GM21526 (cell line): ENCODE data around the gene PRKN.

ENCODE experiments used
- ATAC-seq: cut with Tn5 transposase; IDR thresholded peaks from one replicate; pipeline ENCODE4 v1.9.1; 2021; ENCODE audit warnings: moderate library complexity; ENCODE audit not compliant: unreplicated experiment, low FRiP score

PRKN gene

DNA sequence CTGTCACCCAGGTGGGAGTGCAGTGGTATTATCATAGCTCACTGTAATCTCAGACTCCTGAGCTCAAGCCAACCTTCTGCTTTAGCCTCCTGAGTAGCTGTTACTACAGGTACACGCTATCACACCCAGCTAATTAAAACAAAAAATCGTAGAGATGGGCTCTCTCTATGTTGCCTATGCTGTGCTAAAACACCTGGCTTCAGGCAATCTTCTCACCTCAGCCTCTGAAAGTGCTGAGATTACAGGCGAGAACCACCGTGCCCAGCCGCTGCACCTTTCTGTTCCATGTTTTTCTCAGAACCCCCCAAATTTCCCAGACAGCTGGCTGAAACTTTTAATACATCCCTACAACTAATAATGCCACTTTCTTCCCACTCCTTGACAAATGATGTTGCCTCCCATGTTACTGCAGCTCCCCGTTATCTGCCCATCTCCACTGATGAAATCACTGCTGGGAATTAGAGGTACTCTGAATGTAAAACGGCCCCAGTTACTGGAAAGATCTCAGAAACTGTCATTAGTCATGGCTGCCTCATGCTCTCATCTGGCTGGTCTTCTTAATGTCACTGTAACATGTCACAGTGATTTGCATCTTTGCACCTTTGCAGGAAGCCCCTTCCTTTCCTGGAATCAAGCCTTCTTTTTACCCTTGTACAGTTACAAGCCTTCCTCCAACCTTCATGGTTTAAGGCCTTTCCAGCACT is 697.5 kb downstream of the PRKN start:
- ATAC-seq = no peak

DNA sequence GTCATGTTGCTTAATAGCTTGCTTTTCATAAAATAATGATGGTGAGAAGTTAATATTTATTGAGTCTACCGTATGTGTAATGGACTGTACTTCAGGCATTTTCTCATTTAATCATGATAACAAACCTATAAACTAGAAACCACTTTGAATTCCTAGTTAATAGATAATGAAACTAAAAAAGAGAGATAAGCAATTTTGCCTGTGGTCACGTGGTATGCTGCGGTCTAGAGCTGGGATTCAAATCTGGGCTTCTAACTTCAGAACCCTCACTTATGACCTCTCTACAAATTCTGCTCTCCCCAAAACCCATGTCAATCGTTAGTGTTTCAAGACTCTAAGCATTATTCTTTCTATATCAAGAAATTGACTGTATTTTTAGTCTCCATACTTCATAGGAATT is 700.7 kb downstream of the PRKN start:
- no peak for ATAC-seq

DNA sequence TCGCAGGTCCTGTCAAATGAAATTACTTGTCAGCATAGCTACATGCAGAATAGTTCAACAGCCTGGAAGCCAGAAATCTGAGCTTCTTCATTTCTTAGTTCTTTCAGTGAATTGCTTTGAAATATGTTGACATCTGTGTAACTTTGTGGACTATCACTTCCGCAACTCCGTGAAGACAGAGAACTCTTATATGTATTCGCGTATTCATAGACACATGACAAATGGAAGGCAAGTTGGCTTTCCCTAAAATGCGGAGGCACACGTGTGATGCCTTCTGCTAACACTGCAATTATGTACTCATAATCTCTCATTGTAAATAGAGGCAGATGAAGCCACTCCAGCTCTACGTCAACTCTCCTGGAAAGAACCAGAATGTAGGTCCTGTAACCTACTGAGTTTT is 701.5 kb downstream of the PRKN start:
- ATAC-seq = no peak

DNA sequence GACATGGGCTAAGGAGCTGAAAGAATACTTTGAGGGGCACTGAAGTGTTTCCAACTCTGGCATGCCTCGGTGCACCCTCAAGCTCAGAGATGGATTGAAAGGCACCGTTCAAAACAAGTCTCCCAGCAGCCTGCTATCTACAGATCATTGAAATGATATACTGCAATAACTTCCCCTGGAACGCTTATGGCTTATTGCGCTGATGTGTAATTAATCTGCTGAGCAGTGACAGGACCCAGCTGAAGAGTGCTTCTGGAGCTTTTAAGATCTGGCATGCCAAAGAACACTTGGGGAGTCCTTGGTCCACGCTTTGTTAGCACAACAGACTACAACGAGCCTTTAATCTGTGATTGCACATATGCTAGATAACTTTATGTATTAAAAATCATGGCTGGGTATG is 708.2 kb downstream of the PRKN start:
- ATAC-seq = no peak

DNA sequence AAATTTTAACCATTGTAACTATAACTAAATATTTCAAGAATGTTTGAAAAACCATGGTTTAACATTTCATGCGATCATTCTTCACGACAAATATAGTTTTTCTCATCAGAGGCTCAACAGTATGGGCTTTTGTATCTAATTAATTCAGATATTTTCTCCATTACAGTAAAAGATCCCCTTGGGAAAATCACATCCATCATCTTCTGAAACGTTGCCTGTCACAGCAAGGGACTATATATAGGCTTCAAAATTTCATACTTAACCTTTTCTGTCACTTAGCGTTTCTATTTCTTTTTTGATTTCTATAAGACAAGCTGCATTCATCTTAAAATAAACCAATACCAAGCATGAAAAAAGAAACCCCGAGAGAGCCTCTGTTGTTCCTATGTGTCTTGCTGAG is 710.0 kb downstream of the PRKN start:
- ATAC-seq = no peak

DNA sequence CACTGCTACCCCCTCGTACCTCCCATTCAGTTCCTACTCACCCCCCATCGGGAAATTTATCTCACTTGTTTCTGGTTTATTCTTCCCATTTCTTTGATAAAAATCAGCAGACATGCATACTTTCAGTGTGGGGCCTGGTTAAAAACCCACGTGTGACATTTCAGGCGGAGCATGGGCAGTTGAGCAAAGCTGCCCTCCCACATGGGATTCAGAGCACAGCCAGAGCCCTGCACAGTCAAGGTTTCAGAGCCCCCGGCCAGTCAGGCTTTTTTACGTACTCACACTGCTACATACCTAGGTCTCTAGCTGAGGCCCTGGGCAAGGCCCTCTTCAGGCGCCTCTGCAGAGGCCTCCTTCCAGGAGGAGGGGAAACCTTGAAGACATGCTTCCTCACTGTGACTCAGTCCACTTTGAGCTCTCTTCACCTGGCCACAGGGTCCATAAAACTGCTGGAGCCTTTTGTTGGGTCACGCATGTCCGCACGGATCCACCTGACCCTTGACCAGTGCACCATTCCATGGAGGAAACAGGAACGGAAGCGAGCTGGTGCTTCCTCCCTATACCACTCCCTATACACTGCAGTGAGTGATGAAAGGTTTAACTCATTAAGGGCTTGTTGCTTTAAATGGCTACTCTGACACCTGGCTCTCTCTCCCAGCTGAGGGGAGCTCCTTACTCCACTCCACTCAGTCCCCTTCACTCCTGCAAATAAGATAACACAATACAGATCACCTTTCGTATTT is 713.3 kb downstream of the PRKN start:
- ATAC-seq = no peak

DNA sequence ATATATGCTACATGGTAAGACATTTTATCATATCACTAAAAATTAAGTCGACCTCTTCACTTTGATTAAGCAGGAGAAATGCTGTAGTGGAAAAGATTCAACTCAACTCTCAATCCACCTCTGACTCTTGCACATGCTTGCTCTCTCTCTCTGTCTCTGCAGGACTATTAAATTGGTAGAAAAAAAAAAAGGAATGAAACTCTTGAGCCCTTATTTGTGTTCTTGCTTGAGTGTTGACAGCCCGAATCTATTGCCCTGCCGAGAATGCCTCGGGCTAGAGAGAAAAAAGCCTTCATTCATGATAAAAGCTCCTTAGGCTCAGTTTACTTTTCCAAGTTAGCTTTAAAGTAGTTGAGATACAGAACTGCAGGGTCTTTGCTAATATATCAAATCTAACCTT is 722.2 kb downstream of the PRKN start:
- ATAC-seq = no peak

DNA sequence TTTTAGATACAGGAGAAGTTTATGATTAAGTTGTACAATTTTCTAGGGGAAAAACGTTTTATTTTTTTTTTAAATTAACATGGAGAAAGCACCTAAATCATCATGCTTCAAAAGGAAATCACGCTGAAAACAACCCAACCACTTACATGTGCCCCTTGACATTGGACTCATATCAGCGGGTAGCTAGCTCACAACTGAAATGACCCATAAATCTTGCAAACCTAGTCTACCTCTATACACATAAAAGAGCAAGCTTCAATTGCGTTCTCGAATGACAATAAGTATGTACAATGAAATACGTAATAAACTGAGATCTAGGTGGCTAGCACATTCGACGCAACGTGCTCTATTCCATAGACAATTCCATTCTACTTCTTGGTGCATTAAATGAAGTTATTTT is 730.8 kb downstream of the PRKN start:
- ATAC-seq = no peak

DNA sequence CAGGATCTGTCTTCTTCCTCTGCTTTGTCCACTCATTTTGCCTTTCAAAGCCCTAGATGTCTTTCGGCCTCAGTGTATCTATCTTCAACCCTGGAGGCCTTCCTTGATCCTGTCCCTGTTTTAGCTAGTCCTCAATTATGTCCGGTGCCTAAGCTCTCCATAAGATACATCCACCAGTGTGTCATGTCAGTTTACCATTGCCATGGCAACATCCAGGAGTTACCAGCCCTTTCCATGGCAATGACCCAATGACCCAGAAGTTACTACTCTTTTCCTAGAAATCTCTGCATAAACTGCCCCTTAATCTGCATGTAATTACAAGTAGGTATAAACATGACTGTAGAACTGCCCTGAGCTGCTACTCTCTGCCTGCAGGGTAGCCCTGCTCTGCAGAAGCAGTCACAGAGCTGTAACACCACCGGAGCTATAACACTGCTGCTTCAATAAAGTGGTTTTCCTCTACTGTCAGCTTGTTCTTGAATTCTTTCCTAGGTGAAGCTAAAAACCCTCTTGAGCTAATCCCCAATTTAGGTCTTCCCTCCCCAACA is 741.6 kb downstream of the PRKN start:
- no peak for ATAC-seq

DNA sequence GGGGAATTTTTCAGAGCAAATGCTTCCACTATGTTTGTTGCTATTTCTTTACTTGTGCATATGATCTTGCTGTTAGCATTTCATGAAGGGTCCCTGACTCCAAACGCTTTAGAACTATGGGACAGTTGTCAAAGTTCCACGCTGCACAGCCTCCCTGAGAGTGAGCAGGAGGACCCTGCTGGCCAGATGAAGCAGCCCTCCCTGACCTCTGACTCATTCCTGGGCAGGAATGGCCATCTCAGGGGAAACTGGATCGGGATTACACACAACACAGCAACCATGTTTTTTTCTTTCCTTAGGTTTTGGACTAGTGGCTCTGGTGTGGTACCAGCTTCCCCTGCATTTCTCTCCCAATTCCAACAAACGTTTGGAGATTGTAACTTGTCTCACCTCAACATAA is 742.9 kb downstream of the PRKN start:
- no peak for ATAC-seq

DNA sequence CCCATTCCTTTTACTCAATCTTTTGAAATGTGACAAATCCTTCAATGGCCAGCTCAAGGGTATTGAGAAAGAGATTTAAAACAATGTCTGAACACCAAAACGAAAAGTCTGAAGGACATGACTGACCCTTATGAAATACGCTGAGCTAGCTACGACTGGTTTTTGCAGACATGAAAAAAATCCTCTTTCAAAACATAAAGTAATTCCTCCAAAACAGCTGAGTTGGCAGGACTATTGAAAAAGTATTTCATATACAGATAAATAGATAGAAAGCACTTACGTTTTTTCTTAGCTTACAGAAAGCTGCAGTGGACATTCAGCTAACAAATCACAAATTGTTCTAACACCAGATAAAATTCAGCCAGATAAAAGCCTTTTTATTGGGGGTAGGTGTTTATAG is 751.0 kb downstream of the PRKN start:
- no peak for ATAC-seq

DNA sequence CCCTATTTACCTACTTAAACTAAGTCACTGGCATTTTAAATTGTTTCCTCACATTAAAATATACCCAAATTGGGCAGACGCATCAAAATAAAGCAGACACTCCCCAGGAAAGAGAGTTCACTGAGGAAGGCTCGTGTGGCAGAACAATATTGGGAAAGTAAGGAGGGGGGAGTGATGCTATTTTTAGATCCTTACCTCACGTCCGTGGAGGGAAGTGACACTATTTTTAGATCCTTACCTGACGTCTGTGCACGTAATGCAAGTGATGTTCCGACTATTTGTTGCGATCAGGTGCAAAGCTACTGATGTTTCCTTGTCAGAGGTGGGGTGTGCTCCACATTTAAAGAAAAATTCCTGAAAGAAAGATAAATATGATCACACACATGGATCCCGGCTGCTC is 754.5 kb downstream of the PRKN start:
- ATAC-seq = no peak

DNA sequence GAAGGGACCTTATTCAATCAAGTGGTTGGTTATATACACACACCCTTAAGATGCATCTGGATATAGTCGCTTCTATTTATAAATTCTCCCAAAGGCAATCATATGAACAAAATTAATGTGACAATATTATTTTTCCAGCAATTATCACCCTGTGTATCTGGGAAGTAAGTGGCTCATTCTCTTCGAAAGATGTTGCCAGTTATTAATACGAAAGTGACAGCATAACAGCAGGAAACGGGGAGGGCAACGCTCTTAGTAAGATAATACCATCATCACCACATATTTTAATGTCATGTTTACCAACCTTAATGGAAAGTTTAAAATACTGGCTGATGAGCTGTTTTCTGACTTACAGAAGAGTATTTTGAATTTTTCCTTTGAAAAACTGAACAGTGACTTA is 756.5 kb downstream of the PRKN start:
- no peak for ATAC-seq

DNA sequence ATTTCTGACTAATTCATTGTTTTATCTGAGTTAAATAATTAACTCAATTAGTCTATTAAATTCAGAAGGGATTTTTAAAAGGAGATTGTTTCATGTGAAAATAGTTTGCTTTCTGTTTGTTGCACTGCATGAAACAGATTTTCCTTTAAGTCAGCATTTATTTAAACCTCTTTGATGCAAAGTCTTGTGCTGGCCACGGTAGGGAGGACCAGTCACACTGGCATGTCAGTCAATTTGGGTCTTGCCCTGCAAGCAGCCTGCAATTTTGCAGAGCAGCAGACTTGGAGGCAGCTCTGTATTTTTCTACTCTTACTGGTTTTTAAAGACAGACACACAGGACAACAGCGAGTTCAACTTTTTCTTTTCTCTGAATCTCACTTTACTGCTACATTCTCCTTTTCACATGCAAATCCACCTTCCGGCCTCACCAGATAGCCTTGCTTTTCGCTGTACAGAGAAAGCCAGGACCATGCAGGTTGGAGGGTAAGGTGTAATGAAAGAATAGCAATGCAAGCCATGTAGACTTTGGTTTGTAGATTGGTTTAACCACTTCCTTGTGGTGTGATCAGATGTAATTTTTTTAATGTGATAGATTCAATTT is 763.8 kb downstream of the PRKN start:
- ATAC-seq = no peak

DNA sequence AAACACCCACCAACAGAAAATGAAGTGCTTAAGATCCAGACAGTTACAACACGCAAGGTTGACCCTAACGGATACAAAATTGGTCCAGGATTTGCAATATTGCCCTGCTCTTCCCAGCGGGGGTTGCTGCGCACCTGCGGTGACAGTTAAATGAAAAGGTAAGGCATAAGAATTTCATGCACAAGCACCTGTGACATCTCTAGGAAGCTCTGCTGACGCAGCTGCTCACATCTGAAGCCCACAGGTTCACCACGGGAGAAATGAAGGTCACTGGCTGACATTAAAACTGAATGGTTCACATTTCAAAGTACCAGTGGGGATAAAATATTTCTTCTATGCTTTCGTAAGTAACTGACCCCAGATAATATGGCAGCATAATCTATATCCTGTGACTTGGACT is 764.4 kb downstream of the PRKN start:
- ATAC-seq = no peak

DNA sequence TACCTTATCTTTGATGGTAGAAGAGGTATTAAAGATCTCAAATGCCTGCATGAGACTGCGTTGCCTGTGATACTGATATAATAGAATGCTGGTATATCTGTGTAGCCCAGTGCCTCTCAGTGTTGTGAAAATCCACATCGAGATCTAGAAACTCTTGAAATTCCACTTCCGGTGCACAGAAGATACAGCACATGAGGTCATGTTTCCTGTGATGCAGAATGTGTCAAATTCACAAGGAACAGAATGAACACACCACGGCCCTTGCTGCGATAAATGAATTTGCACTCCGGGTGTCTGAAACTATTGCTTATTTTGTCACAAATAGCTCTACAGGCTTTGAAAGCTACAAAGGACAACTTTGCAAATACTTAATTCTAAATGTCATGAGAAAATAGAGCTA is 765.8 kb downstream of the PRKN start:
- ATAC-seq = no peak

DNA sequence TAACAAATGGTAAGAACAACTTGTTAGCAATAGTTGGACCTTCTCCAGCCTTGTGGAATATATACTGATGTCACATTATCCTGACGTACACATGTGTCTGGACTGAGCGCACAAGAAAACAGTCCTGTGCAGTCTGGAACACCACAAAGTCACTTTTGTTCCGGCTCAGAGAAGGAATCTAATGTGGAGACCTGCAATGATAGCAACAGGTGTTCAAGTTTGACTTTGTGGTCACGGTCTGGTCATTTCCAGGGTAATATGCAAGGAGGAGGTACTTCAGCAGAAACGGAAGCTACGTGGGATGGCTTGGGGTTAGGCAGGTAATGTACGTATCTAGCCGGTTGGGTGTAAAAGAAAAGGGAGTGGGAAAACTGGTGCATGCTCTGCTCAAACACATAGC is 766.5 kb downstream of the PRKN start:
- no peak for ATAC-seq

DNA sequence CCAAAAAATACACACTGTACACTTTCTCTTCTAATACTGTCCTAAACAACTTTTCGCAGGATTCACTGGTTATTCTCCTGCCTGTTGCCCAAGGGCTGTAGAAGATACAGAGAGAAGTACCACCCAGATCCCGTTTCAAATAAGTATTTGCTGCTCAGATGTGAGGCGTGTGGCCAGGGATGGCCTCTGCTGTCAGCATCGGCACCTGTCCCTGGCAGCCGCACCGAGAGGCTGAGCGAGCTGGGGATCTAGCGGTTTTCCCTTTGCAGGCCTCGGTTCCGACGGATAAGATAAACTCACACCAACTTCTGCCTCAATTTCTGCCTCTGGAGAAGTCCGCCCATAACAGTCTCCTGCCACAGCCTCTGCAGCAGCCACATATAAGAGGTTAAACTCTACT is 768.5 kb downstream of the PRKN start:
- no peak for ATAC-seq

DNA sequence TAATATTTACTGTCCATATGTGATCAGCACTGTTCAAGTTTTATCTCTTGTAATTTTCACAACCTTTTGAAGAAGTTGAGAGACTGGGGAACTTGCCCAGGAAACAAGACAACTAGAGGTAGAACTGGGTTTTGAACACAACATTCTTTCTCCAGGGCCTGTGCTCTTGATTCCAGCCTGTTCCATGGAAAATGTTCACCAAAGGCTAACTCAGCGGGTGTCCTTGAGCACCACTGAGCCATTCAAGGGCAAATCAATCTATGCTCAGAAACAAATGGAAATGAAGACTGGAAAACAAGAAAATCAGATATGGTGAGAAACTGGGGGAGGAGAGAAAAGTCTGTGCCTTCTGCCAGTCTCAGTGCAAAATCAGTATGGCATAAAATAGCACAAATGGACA is 771.5 kb downstream of the PRKN start:
- ATAC-seq = no peak

DNA sequence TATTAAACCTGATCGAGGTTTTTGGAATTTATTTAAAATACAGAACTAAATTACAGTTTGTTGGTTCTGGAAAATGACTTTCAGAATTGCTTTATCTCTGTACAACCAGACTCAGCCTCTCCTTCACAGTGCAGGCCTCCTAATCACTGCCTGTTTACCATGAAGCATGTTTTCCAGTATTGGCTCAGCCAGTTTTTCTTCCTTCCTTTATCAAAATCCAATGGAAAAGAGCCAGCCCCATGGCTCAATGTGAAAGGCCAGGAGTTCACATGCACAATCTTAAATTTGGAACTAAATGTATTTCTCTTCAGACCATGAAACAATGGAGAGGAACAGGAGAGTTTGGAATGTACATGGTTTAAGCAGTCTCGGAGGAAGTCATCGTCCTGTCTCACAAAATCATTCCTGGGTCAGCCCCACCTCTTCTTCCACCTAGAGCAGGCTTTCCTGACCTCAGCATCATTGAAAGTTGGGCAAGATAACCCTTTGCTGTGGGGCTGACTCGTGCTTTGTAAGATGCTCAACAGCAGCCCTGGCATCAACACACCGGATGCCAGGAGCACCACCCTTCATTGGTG is 772.8 kb downstream of the PRKN start:
- ATAC-seq = no peak

DNA sequence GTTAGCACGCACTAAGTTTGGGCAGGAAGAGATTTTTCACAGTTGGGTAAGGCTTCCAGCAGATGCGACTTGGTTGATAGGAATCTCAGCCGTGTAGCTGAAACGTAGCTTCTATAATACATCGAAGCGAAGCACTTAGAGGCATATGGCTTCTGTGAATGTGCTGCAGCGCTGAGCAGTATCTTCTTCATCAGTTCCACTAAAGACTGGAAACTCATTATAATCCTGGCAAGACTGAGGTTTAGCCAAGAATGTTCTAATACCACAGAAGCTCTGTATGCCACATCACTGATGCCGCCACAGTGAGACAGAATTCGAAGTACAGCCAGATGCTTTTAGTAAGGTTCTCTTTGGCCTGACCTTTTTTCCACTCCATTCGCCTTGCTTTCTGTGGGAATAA is 773.5 kb downstream of the PRKN start:
- ATAC-seq = no peak
